HG02678 (cell line): ENCODE results near the gene EXT2.
A peak's percentile ranks its signal among the peaks of the same experiment; 100 is the strongest.

ENCODE experiments used
- ATAC-seq: cut with Tn5 transposase; IDR thresholded peaks from one replicate; pipeline ENCODE4 v1.9.1; 2021; ENCODE audit warnings: mild to moderate bottlenecking, moderate library complexity; ENCODE audit not compliant: unreplicated experiment

EXT2 gene

GRCh38 chr11:44083906-44084305, 11.6 kb upstream of the EXT2 start:
- no peak for ATAC-seq

GRCh38 chr11:44085330-44085729, 10.1 kb upstream of the EXT2 start:
- ATAC-seq: no peak

GRCh38 chr11:44088377-44088776, 7.1 kb upstream of the EXT2 start:
- no peak for ATAC-seq

GRCh38 chr11:44088871-44089270, 6.6 kb upstream of the EXT2 start:
- no peak for ATAC-seq

- no peak for ATAC-seq
Observed at GRCh38 chr11:44090539-44090938, 4.9 kb upstream of the EXT2 start.

GRCh38 chr11:44094260-44094868, 1.1 kb upstream of the EXT2 start:
- ATAC-seq: peak; percentile 44

GRCh38 chr11:44096360-44097185, 1.1 kb downstream of the EXT2 start:
- ATAC-seq: no peak

GRCh38 chr11:44097821-44098220, 2.3 kb downstream of the EXT2 start:
- no peak for ATAC-seq

GRCh38 chr11:44101098-44101497, 5.6 kb downstream of the EXT2 start:
- ATAC-seq: no peak

- ATAC-seq: no peak
Observed at GRCh38 chr11:44104481-44105294, 9.2 kb downstream of the EXT2 start.

GRCh38 chr11:44108260-44108659, 12.8 kb downstream of the EXT2 start:
- ATAC-seq: no peak

GRCh38 chr11:44110231-44110679, 14.8 kb downstream of the EXT2 start:
- ATAC-seq: peak; percentile 92

- ATAC-seq: no peak
Observed at GRCh38 chr11:44112091-44112821, 16.8 kb downstream of the EXT2 start.

GRCh38 chr11:44113018-44113417, 17.5 kb downstream of the EXT2 start:
- ATAC-seq: no peak

GRCh38 chr11:44113572-44113971, 18.1 kb downstream of the EXT2 start:
- ATAC-seq: no peak

- no peak for ATAC-seq
Observed at GRCh38 chr11:44116234-44116830, 20.9 kb downstream of the EXT2 start.

- no peak for ATAC-seq
Observed at GRCh38 chr11:44120169-44120568, 24.7 kb downstream of the EXT2 start.

GRCh38 chr11:44125598-44125997, 30.1 kb downstream of the EXT2 start:
- ATAC-seq: no peak

- no peak for ATAC-seq
Observed at GRCh38 chr11:44126304-44126703, 30.8 kb downstream of the EXT2 start.

GRCh38 chr11:44127130-44127529, 31.7 kb downstream of the EXT2 start:
- no peak for ATAC-seq
